Stimulated activated CD8-positive, alpha-beta memory T cell treated with anti-CD3 and anti-CD28 coated beads, Interleukin-15, amount 100 ng/mL, for 4 hours (primary cell): ENCODE measurements around the gene TMPRSS9.

Source experiments
- DNase-seq, 2 donors: peaks; one replicate each; pipeline ENCODE4 v3.0.0-alpha.2; 2020; ENCODE audit warnings: low read depth in 2 of 2

TMPRSS9 gene

GRCh38 chr19:2421581-2422306, 61.7 kb downstream of the TMPRSS9 start:
- DNase-seq = no peak

GRCh38 chr19:2423071-2423914, 63.2 kb downstream of the TMPRSS9 start:
- DNase-seq = no peak

- no peak for DNase-seq
These were observed 64.0 kb downstream of the TMPRSS9 start for GRCh38 chr19:2423915-2424685.

GRCh38 chr19:2424686-2425621, 64.9 kb downstream of the TMPRSS9 start:
- DNase-seq = no peak

- DNase-seq = no peak
These were observed 65.8 kb downstream of the TMPRSS9 start for GRCh38 chr19:2425622-2426581.

- DNase-seq = peak in 1 of 2 donors; percentile 23
These were observed 66.8 kb downstream of the TMPRSS9 start for GRCh38 chr19:2426611-2427428.

GRCh38 chr19:2427429-2428320, 67.6 kb downstream of the TMPRSS9 start, which contains the start of gene TIMM13:
Gene TIMM13 (minus strand): TSS chr19:2427586. CDS start chr19:2427533, 53 bp downstream.
- DNase-seq = peak; percentile 93

- no peak for DNase-seq
These were observed 68.2 kb downstream of the TMPRSS9 start for GRCh38 chr19:2428321-2428690.

GRCh38 chr19:2428756-2429711, 69.0 kb downstream of the TMPRSS9 start:
- no peak for DNase-seq

GRCh38 chr19:2429917-2430535, 70.0 kb downstream of the TMPRSS9 start:
- no peak for DNase-seq

GRCh38 chr19:2431318-2432055, 71.4 kb downstream of the TMPRSS9 start:
- no peak for DNase-seq

- no peak for DNase-seq
These were observed 72.2 kb downstream of the TMPRSS9 start for GRCh38 chr19:2432131-2432848.

- no peak for DNase-seq
These were observed 73.8 kb downstream of the TMPRSS9 start for GRCh38 chr19:2433854-2434253.

- DNase-seq = no peak
These were observed 74.2 kb downstream of the TMPRSS9 start for GRCh38 chr19:2434267-2434666.

- DNase-seq = no peak
These were observed 74.7 kb downstream of the TMPRSS9 start for GRCh38 chr19:2434721-2435265.
